DMS53 (cell line): ENCODE results near the gene CFAP157.

ENCODE experiments used
- DNase-seq: peaks from one replicate; lab custom pipeline; 2025; lab: John Stamatoyannopoulos, UW

CFAP157 gene

GRCh38 chr9:127715470-127716337, 8.9 kb downstream of the CFAP157 start, which contains the start of the genes PTRH1 and TTC16:
TSS of gene PTRH1 (minus strand) at chr9:127715663. CDS start at chr9:127715639, 24 bp downstream.
TSS of gene TTC16 (plus strand) at chr9:127716079. CDS start at chr9:127716146, 67 bp downstream.
- DNase-seq: peak; percentile 98

GRCh38 chr9:127716412-127716811, 9.6 kb downstream of the CFAP157 start:
- DNase-seq: no peak

DNA sequence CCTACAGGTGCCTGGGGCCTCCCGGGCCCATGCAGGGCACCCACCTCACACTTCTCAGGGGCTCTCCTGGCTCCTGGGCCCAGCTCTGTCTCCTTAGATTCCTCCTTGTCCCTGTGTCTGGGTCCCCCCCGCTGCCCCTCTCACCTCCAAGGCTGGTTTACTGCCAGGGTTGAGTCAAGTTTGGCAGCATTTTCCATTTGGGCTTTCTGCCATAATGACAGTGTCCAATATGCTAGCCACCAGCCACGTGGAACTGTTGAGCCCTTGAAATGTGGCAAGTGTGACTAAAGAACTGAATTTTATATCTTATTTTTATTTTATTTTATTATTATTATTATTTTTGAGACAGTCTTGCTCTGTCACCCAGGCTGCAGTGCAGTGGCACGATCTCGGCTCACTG, 11.0 kb downstream of the CFAP157 start:
- DNase-seq: no peak

- DNase-seq: peak; percentile 35
Observed at GRCh38 chr9:127720031-127720864, 13.5 kb downstream of the CFAP157 start.

- no peak for DNase-seq
Observed at GRCh38 chr9:127720865-127721227, 14.1 kb downstream of the CFAP157 start.

- no peak for DNase-seq
Observed at GRCh38 chr9:127721391-127721821, 14.6 kb downstream of the CFAP157 start.

- DNase-seq: peak; percentile 66
Observed at GRCh38 chr9:127722055-127722745, 15.4 kb downstream of the CFAP157 start.

DNA sequence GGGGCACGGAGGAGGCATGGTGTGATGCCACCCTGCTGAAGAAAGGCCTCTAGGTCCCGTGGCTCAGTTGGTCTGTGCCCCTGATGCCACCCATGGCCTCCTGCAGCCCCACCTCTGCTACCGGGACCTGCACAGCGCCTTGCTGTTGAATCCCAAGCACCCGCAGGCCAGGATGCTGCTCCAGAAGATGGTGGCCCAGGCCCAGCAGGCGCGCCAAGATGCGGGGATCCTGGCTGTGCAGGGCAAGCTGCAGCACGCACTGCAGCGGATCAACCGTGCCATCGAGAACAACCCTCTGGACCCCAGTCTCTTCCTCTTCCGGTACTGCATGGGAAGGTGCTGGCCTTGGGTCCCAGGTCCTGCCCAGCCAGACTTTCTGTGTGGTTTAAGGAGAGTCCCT, 16.2 kb downstream of the CFAP157 start:
- no peak for DNase-seq

- peak; percentile 41 for DNase-seq
Observed at GRCh38 chr9:127723444-127723843, 16.7 kb downstream of the CFAP157 start.

GRCh38 chr9:127724012-127724411, 17.2 kb downstream of the CFAP157 start:
- DNase-seq: peak; percentile 70

- DNase-seq: no peak
Observed at GRCh38 chr9:127726871-127727270, 20.1 kb downstream of the CFAP157 start.

GRCh38 chr9:127728808-127729207, 22.0 kb downstream of the CFAP157 start:
- no peak for DNase-seq

DNA sequence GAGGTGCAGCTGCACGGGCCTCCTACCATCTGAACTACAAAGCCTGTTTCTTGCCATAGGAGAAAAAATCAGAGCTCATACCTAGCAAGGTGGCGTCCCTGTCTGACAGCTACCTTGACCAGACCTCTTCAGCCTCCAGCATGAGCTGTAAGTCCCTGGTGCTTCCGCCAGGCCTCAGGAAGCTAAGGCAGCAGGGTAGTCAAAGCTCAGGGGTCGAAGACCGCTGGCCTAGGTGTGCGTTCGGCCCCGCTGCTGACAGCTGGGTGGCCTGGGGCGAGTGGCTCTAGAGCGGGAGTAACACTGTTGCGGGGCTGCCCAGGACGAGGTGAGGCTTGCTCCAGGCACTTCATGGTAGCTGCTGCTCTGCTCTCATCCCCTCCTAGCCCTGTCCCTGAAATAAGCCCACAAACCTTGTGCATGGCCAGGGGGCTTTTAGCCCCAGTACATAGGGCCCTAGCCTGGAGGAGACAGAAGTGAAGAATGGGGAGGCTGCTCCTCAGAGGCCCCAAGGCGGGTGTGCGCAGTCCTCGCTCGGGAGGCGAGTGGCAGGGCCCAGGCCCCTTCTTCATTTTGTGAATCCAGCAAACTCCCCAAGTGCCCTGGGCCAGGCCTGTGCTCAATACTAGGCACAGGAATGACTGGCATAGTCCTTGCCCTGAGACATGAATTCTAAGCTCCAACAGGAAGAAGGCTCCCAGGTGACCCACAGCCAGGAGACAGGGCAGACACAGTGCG, 22.9 kb downstream of the CFAP157 start:
- DNase-seq: no peak

GRCh38 chr9:127730262-127730661, 23.5 kb downstream of the CFAP157 start:
- DNase-seq: no peak

DNA sequence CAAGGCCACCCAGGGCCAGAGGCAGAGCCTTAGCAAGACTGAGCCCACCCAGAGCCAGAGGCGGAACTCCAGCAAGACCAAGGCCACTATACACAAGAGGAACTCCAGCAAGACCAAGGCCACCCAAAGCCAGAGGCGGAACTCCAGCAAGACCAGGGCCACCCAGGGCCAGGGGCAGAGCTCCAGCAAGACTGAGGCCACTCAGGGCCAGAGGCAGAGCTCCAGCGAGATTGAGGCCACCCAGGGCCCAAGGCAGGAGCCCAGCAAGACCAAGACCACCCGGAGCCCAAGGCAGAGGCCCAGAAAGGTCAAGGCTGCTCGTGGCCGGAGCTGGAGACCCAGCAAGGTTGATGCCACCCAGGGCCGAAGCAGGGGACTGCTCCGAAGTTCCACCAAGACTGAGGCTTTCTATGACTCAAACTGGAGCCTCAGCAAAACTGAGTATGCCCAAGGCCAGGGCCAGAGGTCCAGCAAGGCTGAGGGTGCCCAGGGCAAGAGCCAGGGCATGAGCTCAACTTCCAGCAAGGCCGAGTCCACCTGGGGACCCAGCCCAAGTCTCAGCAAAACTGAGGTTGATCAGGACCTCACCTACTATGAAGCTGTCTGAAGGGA, 24.1 kb downstream of the CFAP157 start:
- no peak for DNase-seq

GRCh38 chr9:127731938-127732337, 25.1 kb downstream of the CFAP157 start:
- DNase-seq: no peak

DNA sequence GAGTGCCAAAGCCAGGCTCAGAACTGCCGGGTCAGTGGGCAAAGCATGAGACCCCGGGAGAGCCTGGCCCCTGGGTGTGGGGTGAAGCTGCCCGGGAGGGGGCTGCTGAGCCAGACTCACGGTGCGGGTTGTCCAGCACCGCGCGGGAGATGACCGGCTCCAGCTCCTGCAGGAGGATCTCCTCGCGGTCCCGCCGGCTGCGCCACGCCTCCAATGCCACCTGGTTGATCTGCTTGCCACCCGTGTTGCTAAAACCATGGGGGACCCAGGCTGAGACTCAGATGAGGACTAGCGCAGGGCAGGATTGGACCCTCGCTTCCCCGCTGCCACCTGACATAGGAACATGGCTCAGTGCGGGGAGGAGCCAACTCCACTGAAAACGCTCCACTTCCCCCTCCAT, 25.7 kb downstream of the CFAP157 start:
- no peak for DNase-seq

GRCh38 chr9:127733614-127734013, 26.8 kb downstream of the CFAP157 start:
- no peak for DNase-seq

- DNase-seq: no peak
Observed at GRCh38 chr9:127734247-127734746, 27.5 kb downstream of the CFAP157 start.

GRCh38 chr9:127734747-127735529, 28.1 kb downstream of the CFAP157 start, which contains the start of gene TOR2A:
TSS of gene TOR2A (minus strand) at chr9:127735294. CDS start at chr9:127735270, 24 bp downstream.
- DNase-seq: peak; percentile 99
